ENCODE results near the gene RPS16.

DNA sequence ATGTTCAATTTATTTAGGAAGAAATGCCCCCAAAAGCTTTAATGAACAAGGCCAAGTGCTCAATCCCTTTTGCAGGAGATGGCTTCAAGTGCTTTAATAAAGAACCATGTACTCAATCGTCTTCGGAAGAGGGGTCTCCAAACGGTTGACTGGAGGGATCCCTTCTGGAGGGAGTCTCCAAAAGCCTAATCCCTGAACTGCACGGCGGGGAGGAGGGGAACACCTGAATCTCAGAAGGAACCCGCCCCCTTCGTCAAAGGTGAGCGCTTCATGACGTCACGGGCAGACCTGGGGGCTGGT is 45.3 kb downstream of the RPS16 start:
- TF ChIP-seq, protein P1, sequence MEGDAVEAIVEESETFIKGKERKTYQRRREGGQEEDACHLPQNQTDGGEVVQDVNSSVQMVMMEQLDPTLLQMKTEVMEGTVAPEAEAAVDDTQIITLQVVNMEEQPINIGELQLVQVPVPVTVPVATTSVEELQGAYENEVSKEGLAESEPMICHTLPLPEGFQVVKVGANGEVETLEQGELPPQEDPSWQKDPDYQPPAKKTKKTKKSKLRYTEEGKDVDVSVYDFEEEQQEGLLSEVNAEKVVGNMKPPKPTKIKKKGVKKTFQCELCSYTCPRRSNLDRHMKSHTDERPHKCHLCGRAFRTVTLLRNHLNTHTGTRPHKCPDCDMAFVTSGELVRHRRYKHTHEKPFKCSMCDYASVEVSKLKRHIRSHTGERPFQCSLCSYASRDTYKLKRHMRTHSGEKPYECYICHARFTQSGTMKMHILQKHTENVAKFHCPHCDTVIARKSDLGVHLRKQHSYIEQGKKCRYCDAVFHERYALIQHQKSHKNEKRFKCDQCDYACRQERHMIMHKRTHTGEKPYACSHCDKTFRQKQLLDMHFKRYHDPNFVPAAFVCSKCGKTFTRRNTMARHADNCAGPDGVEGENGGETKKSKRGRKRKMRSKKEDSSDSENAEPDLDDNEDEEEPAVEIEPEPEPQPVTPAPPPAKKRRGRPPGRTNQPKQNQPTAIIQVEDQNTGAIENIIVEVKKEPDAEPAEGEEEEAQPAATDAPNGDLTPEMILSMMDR (IDR thresholded peaks at IDR 0.05): no peak
- TF ChIP-seq POLR2A (IDR thresholded peaks at IDR 0.05) (no peak), EP300 (IDR thresholded peaks at IDR 0.05; ENCODE audit: low read depth) (no peak)
